ENCODE measurements around the gene SAP30.
A peak's percentile ranks its signal among the peaks of the same experiment; 100 is the strongest.

The SAP30 gene

DNA sequence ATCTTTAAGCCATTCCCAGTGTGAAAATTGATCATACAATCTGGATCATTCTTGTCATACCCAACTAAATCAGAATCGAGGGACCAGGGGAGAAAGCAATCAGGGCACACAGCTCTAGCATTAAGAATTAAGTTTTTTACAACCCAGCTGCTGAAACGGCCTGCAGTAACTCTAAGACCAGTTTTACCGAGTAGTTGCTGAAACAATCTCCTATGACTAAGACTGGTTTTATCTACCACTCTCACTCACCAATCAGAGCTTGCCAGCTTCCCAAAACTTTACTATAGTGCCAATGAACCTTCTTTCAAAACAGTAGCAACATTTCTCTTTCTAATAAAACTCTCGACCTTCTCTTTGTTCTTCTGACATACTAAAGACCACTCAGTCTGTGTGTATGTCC, 2.8 kb upstream of the SAP30 start:
- DNase-seq = no peak

DNA sequence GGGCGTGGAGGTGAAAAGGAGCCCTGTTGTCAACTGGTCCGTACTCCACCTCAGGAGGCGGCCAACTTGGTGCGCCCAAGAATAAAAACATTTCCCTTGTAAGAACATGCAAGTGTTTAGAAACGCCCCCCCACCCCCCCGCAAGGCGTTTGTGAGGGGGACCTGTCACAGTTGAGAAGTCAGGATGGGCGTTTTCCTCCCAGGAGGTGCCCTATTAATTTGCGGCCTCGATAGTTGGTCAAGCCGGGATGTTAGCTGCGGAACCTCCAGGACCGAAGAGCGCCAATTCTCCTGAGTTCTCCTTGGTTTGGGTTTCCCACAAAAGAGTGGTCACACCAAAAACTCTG, 651 bp upstream of the SAP30 start:
- DNase-seq = peak in 1 of 2 donors; percentile 57

DNA sequence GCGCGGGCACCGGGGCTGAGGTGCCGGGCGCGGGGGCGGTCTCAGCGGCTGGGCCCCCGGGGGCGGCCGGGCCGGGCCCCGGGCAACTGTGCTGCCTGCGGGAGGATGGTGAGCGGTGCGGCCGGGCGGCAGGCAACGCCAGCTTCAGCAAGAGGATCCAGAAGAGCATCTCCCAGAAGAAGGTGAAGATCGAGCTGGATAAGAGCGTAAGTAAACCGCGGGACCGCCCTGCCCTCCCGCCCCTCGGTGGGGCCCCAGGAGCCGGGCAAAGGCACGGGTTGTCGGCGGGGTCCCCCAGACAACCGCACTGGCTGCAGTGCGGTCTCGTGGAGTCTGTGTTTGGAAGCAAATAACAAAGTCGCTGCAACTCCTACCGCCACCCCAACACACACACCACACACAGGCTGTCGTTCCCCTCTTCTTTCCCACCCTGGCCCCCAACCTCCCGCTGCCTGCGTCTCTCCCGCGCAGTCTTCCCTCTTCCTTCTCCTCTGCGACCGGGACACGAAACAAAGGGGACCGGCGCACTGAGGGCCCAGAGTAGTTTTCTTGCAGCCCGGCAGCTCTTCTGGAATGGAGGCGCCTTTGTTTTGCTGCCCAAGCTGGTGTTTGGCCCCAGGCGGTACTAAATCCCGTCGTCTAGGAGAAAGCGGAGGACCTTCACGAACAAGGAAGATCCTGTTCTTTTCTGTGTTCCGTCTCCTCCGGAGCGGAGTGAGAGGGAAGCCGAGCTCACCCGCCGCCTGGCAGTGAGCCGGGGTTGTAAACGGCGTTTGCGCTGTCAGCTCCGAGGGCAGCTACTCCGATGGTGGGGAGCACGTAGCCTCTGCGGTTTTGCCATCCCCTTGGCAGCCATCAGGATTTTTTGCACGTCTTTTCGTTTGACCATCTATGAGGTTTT, 788 bp downstream of the SAP30 start:
- DNase-seq = peak; percentile 35 to 63

DNA sequence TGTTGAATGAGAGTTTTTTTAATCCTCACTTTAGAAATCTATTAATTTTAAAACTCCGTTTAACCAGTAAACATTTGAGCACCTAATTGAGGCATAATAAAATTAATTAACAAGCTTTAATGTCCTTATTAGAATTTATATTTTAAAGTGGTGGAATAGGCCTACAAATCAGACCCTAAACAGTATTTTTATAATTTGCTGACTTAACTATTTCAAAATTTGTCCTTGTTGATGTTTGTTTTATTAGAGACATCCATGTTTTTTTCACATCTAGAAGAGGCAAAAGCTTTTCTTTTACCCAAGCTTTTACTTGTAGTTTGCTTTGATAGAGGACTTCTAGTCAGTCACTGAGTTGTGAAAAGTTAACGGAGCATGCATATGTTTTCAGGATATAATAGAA, 3.8 kb downstream of the SAP30 start:
- no peak for DNase-seq

DNA sequence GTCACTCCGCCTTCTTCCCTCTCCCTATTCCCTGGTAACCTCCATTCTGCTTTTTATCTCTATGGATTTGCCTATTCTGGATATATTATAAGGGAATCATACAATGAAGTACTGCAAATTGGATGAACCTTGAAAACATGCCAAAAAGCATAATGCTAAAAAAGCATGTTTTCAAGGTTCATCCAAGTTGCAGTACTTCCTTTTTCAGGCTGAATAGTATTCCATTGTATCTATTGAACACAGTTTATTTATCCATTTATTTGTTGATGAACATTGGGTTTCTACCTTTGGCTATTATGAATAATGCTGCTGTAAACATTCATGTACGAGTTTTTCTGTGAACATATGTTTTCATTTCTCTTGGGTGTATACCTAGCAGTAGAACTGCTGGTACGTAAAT, 9.2 kb downstream of the SAP30 start:
- no peak for DNase-seq

DNA sequence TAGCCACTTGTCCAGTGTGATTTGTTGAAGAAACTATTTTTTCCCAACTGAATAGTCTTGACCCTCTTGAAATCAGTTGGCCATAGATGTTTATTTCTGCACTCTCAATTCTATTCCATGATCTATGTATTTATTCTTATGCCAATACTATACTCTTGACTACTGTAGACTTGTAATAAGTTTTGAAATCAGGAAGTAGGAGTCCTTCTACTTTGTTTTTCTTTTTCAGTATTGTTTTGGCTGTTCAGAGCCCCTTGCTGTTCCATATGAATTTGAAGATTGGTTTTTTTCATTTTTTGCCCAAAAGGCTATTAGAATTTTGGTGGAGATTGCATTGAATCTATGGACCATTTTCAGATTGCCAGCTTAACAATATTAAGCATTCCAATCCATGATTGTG, 10.2 kb downstream of the SAP30 start:
- no peak for DNase-seq

DNA sequence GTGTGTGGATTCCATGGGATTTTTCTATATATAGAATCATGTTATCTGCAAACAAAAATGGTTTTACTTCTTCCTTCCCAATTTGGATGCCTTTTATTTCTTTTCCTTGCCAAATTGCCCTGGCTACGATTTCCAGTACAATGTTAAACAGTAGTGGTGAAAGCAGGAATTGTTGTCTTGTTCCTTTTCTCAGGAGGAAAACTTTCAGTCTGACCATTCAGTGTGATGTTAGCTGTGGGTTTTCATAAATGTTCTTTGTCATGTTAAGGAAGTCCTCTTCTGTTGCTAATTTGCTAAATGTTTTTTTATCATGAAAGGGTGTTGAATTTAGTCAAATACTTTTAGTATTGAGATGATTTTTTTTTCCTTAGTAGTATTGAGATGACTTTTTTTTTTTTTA, 10.9 kb downstream of the SAP30 start:
- no peak for DNase-seq

DNA sequence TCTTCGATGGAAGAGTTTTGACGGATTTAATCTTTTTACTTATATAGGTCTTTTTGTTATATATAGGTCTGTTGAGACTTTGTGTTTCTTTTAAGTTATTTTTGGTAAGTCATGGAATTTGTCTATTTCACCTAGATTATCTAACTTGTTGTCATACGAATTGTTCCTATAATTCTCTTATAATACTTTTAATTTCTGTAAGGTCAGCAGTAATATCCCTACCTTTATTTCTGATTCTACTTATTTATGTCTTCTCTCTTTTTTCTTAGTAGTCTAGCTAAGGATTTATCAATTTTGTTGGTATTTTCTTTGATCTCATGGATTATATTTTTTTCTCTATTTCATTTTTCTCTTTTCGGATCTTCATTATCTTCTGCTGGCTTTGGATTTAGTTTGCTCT, 11.6 kb downstream of the SAP30 start:
- no peak for DNase-seq

DNA sequence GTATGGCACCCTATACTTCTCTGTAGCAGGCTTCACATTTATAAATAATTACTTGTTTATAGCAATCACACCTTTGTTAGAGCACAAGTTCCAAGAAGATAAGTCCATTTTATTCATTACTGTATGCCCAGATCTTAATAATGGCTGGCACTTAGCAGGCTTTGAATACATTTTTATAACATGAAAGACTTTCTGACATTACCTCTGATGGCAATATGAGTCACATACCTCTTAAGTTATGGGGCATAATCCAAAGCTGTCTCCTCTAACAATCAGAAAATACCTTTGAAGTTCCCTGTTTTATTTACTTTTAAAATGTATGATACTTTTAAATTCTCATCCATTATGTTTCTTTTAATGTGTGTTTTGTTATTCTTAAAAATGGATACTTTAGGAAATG, 16.0 kb downstream of the SAP30 start:
- DNase-seq = no peak

DNA sequence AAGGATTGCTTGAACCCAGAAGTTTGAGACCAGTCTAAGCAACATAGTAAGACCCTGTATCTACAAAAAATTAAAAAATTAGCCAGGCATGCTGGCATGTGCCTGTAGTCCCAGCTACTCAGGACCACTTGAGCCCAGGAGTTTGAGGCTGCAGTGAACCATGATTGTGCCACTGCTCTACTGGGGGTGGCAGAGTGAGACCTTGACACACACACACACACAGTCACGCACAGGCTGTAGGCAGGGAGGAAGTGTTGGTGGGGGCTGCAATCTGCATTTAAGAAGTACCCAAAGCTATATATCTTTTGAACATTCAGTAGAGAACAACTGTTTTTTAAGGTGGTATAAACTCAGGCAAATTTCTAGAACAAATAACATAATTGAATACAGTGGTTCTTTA, 20.9 kb downstream of the SAP30 start:
- DNase-seq = no peak

DNA sequence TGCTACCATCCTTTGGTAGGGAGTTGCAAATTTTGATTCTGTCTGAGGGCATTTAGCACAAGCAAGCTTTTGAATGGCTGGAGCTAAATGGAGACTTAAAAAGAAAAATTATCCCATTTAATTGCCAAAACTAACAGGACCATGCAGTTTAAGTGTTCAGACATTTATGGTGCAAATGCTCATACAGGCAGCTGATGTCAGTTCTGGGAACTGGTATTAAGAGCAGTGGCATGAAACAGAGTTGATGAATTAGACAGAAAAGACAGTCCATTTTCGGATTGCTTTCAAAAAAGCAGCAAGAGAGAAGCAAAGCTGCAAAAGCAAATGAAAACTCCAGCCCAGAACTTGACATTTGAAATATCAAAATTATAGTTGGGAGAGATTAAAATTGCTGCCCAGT, 26.9 kb downstream of the SAP30 start:
- no peak for DNase-seq

DNA sequence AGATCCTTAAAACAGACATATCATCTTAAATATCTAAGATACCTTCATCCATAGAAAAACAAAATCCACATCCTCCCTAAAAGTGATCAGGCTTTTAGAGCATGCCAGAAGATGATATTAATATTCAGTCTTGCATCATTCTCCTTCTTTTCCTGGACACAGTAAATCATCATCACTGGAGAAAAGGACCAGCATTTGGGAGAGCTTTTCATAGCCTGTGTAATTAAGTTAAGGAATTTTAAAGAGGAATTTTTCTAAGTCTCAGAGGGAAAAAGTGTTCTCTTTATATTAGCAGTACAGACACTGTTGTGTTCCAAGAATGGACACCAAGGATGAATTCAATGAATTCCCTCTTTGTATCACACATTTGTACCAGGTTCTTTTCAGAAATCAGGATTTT, 27.5 kb downstream of the SAP30 start:
- no peak for DNase-seq

DNA sequence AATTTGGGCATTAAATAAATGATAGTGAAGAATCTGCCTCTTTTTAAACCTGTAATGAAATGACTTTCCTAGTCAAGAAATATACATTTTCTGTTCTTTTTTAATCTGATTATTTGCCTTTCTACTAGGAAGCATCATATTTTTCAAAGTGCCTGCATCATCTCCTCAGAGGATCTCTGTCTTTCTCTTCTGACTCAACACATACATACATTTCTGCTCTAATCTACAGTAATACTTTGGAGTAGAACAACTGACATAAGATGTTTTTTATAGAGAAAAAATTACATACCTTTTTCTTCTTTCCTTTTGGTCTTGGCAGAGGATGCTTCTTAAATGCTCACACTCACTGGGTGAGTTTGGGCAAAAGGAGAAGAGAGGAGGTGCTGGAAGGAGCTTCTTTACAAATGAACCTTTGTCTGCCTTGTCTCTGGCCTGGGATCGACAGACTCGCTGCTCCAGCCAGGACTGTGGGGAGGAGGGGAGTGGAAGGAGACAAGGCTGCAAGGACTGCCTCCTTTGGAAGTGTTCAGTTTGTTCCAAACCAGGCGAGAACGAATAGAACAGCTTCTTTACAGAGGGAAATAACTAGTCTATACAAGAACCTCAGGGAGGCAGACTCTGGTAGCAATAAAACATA, 28.1 kb downstream of the SAP30 start, which contains the start of gene SCRG1:
SCRG1 (minus strand) TSS at position 338 of the 637 bp plus-strand sequence. CDS start 7,702 bp downstream, outside the sequence.
- no peak for DNase-seq

DNA sequence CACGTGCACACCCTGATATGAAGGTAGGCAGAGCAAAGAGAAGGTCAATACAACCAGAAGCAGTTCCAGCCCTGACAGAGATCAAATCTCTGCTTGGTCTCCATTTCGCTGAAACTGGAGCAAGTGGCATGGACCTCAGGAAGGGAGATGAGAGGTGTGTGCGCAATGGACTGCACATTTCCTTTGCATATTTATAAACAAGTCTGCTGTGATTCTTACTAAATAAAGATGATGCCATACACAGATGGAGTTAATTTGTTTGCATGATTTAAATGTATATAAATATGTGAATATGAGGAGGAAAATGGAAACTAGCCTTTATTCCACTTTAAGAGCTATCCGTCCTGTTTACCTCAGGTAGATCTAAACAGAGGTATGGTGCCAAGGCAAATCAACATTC, 30.3 kb downstream of the SAP30 start:
- no peak for DNase-seq

DNA sequence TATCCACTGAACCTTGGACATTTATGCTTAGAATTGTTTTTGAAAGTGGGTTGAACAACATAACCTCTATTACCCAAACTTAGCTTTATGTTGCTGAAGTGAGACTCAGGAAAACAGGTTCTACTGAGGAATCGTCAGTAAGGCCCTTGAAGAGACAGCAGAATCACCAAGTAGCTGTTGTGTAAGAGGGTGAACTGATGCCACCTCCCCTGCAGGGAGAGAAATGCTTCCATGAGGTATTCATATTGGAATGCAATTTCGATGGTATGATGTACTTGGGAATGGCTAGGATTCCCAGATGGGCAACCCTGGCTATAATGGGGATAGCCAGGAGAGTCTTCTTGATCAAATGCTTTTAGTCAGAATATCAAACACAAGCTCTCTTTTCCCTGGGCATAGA, 32.3 kb downstream of the SAP30 start:
- no peak for DNase-seq

DNA sequence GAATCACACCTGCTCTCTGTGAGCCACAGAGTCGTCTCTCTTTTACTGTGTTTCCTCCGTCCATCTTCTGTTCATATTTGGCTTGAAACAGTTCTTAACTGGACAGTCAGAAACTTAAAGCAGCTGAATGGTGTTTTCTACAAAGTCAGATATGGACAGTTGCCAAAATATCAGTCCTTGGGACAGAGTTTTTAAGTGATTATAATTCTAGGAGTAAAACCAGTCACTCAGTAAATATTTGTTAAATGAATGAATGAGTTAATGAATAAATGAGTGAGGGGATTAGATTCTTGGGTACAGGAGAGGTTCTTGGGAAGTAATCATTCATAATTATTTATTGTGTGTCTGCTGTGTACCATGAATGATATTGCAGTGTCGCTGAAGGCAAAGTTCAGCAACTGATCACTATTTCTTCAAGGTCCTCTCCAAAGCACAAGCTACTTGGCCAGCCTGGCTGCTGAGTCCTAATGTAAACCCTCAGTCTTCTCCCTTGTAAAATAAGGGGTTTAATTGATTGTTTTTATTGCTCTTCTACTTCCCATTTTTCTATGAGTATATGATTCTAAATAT, 33.6 kb downstream of the SAP30 start:
- DNase-seq = no peak

DNA sequence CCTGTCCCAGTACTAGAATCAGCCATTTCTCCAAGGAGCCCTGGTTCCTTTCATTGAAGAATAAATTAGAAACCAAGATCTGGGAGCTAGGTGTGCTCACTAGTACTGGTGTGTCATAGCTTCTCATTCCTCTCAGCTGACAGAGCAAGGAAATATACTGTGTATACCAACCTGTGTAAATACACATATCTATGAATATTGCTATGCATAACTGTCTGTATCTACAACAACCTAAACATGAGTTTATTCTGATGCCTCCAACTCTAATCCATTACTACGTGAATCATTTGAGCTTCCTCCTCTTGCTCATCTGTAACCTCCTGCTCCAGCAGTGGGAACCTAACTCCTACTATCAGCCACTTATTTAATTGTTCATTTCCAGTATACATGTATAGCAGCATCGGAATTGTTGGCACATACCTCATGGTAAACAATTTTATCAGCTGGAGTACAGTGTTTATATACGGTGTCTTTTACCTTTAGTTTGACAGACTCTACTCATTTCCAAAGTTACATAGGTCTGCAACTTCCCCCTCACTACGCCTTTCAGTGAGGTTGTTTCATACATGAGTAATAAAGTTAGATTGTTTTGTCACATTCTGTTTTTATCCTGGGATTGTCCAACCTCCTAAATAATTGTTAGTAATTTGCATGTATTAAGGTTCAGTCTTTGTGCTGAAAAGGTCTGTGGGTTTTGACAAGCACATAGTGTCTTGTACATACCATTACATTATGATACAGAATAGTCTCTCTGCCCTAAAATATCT, 35.3 kb downstream of the SAP30 start:
- no peak for DNase-seq

DNA sequence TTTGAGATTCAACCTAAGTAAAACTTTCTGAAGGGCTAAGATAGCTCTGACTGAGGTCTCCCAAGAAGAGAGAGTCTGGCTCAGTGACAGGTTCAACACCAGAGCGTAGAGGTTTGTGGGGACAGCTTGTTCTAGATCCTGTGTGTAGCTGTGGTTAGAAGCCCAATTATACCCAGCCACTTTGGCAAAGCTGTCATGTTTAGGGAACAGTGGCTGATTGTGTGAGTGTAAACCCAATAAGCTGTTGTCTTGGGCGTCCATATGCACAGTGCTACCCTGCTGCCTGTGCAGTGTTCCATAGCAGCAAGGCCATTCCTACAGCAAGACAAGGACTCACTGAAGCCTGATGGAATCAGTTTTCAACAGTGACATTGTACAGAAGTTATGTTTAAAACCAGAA, 39.3 kb downstream of the SAP30 start:
- DNase-seq = no peak

DNA sequence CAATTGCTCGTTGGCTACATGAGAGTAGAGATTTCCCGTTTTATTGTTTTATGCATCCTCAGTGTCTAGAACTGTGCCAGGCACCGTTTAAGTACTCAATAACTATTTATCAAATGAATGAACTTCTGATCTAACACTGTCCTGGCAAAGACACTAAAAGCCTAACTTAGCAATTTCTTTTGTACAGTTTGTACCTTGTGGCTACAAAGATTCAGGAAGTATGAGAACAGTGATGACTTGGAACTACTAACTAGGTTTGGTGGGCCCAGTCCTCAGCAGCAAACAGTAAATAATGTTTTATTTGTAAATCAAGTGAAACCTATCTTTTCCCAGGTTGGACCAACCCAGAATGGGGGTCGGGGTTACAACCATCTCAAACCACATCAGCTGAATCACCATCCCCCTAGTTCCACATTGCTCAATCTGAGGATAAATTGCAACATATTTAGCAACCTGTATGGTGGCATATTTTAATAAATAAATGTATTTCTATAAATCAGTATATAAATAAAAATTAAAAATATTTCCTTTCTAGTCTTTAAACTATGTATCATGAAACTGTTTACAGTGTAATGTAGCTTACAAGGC, 40.4 kb downstream of the SAP30 start:
- DNase-seq = peak in 1 of 2 donors; percentile 49

DNA sequence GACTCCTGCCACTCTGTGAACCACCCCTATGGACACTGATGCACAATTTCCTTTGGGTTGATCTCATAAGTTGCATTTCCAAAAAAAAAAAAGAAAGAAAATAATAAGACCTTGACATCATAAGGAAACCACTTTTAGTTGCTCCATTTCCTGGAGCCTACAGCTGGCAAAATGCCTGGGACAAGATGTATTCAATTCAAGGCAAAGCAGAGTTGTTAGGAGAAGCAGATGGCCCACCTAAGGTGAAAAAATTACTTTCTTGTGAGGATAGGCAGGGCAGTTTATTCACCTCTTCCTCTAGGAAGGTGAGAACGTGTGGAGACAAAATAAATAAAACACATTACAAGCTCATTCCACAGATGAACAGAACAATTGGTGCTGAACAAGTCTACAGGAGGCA, 42.3 kb downstream of the SAP30 start:
- DNase-seq = peak in 1 of 2 donors; percentile 42

DNA sequence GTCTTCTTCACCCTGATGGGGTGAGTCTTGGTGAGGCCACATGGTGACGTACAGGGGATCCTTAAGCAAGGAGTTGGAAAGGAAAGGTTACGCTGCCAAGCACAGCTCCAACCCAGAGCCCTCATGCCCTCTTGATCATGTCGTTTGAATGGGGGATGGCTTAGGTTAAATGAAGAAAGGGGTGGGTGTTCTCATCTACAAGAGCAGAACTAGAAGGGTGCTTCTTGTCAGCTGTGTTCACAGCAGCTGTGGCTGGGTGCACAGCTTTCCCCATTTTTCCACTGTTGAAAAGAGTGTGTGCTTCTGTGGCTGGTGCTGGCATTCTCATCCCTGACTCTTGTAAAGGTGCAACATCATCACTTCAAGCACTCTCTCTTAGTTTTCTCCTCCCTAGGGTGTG, 43.7 kb downstream of the SAP30 start:
- DNase-seq = no peak

DNA sequence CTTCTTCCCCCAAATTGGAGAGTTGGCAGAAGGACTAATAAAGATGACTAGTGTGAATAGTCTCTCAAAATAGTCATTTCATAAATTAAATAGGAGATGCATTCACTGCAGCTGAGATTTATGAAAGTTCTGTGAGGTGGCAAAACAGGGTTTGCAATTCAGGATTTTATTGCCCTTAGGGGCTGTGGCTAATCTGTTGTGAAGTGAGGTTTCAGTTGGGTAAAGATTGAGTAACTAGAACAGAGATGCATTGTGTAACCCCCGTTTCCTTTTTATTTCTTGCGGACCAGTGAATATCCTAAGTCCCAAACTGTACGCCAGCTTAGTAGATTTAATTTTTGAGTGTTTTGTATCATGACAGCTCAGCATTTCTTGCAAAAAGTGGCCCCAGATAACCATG, 44.3 kb downstream of the SAP30 start:
- DNase-seq = peak in 1 of 2 donors; percentile 66
